Fibroblast of skin of right quadriceps (primary cell): ENCODE data around the gene CD207.

Experiments used
- DNase-seq: peaks from one replicate; pipeline ENCODE4 v3.0.0-alpha.2; 2013

CD207 gene

GRCh38 chr2:70790136-70790828 is 45.3 kb downstream of the CD207 start, which contains the start of gene FIGLA:
Gene FIGLA, minus strand, starts transcription at chr2:70790643. Its CDS starts 5 bp downstream, at chr2:70790638.
- no peak for DNase-seq

GRCh38 chr2:70789304-70790135 is 46.1 kb downstream of the CD207 start:
- peak; percentile 52 for DNase-seq

- DNase-seq = peak; percentile 42
Measured at GRCh38 chr2:70785137-70785911, 50.3 kb downstream of the CD207 start.

GRCh38 chr2:70784320-70784719 is 51.3 kb downstream of the CD207 start:
- no peak for DNase-seq
